Renal pelvis (tissue), 4 donors: Measurements from ENCODE around the gene SF3B3. TPM values are rescaled to one million over a fixed set of nuclear protein-coding genes. Genes with fewer than 3 reads are reported as not detected.
"Not testable (repeated sequence)": the region's sequence is repeated elsewhere in the genome, so short reads cannot be mapped to it uniquely, and the experiment has no call there.

Experiments used
- DNase-seq: peaks from one replicate; pipeline ENCODE4 v3.0.0-alpha.2; 2013
- polyA plus RNA-seq, 3 donors: library from polyadenylated mRNA; unstranded; fragments of 120-200 nt; gene quantifications; one replicate each; pipeline ENCODE4 v1.2.1, GENCODE V29; 2013; ENCODE audit not compliant: insufficient read length in 3 of 3

The SF3B3 gene
- polyA plus RNA-seq, 3 donors: 372 to 405 (median 381) TPM

DNA sequence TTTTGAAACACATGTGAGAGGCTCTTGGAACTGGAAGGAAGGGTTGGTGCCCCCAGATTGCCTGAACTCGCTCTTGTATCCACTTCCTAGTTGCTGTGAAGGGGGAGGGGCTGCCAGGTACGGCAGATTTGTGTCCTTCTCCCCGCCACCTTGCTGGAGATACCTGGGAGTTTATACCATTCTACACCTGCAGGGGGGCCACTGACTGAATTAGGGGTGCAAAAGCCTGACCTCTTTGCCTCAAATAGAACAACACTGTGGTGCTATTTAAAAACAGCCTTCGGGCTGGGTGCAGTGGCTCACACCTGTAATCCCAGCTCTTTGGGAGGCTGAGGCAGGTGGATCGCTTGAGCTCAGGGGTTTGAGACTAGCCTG lies 87.6 kb downstream of the SF3B3 start:
- DNase-seq: no peak

DNA sequence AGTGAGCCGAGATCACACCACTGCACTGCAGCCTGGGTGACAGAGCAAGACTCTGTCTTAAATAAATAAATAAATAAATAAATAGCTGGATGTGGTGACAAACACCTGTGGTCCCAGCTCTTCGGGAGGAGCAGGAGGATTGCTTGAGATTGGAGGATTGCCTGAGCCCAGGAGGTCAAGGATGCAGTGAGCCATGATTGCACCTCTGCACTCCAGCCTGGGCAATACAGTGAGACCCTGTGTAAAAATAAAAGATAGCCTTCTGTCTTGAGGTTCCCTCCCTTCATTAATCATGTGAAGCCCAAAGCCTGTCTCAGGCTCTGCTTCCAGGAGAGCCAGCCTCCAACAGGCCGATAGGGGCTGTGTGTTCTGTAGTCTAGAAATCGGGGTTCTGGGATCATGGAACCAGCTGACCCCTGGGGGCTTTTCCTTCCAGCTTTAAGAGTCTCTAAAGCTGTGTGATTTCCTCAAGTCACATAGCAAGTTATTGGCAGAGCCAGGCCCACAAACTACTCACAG lies 88.2 kb downstream of the SF3B3 start:
- no peak for DNase-seq

DNA sequence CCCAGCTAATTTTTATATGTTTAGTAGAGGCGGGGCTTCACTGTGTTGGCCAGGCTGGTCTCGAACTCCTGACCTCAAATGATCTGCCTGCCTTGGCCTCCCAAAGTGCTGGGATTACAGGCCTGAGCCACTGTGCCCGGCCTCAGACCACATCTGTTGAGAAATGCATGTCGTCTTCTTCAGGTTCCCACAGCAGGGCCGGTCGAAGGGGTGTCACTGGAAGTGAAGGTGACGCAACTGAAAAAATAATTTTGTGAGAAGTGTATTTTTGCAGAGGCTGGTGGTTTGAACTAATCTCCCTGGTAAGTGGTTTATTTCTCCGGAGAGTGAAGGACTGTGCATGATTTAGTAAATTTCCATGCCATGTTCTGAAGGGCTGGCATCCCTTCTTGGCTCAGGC lies 89.3 kb downstream of the SF3B3 start:
- DNase-seq: no peak

DNA sequence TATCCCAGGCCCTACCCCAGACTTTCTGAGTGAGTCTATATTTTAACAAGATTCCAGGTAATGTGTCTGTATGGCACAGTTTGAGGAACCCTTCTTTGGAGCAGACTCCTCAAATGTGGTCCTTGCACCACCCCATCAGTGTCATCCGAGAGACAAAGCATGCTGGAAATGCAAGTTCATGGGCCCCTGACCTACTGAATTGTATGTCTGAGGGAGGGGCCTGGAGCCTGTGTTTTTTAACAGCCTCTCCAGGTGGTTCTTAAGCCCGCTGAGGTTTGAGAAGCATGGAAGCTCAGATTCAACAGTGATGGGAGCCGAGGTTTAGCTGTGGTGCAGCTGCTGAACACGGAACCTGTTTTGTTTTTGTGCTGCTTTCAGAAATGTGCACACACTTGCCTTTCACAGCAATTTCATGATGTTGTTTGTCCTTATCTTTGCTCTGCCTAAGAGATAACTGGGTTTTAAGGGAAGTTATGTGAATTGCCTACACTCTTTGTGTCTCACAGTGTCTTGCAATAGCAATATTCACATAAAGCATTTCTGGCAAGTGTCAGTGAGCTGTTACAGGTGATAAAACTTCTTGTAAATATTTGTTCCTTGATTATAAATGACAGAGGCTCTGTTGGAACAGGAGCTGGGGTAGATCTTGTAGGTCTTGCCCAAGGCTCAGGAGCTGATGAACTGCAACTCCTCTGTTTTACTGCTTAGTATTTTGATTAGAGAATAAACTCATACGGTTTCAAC lies 90.8 kb downstream of the SF3B3 start:
- DNase-seq: no peak

DNA sequence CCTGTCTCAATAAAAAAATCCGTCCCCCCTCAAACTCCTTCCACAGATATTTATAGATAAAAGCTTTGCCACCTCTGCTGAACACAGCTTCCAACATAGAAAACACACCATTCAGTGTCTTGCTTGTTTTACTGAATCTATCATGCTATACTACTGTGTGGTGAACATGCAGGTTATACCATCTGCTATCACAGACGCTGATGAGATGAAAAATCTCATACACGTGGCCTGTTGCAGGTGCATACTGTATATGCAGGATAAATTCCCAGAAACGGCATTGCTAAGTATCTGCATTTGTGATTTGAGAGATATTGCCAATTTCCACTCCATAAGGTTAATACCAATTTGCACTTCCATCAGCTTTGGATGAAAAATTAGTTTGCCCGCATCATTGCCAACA lies 92.3 kb downstream of the SF3B3 start:
- no peak for DNase-seq

DNA sequence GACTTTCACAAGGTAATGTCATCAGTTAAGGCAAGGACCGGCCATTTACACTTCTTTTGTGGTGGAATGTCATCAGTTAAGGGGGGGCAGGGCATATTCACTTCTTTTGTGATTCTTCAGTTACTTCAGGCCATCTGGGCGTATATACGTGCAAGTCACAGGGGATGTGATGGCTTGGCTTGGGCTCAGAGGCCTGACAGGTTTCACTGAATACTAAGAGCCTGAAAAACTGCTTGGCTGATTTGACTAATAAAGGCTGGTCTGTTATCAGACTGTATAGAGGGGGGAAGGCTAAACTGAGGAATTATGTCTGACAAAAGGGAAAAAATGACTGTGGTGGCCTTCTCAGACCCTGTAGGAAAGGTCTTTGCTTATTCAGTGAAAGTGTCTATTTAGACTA lies 98.2 kb downstream of the SF3B3 start:
- not testable (repeated sequence) for DNase-seq

Other genes with a start within 250 kb of the SF3B3 start
- 10 to 100 TPM; 82.5 to 95.4 (median 83.2) TPM for gene AARS1, start 234.3 kb upstream of the SF3B3 start, polyA plus RNA-seq
- gene DDX19B, start 224.6 kb upstream of the SF3B3 start, polyA plus RNA-seq: 10 to 100 TPM; 31.4 to 38.1 (median 34.8) TPM
- gene DDX19A, start 176.9 kb upstream of the SF3B3 start, polyA plus RNA-seq: 10 to 100 TPM; 42.7 to 52.6 (median 50.8) TPM
- 10 to 100 TPM; 28.2 to 29.7 (median 28.5) TPM for gene ST3GAL2, start 84.7 kb upstream of the SF3B3 start, polyA plus RNA-seq
- 10 to 100 TPM; 14.6 to 22.7 (median 21.4) TPM for gene FCSK, start 69.2 kb upstream of the SF3B3 start, polyA plus RNA-seq
- 10 to 100 TPM; 66.2 to 78.8 (median 75.4) TPM for gene COG4, start 262 bp upstream of the SF3B3 start, polyA plus RNA-seq
- gene IL34, start 122.7 kb downstream of the SF3B3 start, polyA plus RNA-seq: 1 to 10 TPM in 1 of 3 donors, under 1 TPM in 2; 0.87 to 1.2 (median 0.88) TPM
- 10 to 100 TPM; 49.9 to 58.1 (median 55.2) TPM for gene MTSS2, start 162.2 kb downstream of the SF3B3 start, polyA plus RNA-seq